GM18499 (cell line): ENCODE measurements around the gene TMEM218.

ENCODE experiments used
- ATAC-seq: cut with Tn5 transposase; IDR thresholded peaks from one replicate; pipeline ENCODE4 v1.9.1; 2021; ENCODE audit warnings: moderate number of reproducible peaks; ENCODE audit not compliant: insufficient read depth, unreplicated experiment

Gene TMEM218

DNA sequence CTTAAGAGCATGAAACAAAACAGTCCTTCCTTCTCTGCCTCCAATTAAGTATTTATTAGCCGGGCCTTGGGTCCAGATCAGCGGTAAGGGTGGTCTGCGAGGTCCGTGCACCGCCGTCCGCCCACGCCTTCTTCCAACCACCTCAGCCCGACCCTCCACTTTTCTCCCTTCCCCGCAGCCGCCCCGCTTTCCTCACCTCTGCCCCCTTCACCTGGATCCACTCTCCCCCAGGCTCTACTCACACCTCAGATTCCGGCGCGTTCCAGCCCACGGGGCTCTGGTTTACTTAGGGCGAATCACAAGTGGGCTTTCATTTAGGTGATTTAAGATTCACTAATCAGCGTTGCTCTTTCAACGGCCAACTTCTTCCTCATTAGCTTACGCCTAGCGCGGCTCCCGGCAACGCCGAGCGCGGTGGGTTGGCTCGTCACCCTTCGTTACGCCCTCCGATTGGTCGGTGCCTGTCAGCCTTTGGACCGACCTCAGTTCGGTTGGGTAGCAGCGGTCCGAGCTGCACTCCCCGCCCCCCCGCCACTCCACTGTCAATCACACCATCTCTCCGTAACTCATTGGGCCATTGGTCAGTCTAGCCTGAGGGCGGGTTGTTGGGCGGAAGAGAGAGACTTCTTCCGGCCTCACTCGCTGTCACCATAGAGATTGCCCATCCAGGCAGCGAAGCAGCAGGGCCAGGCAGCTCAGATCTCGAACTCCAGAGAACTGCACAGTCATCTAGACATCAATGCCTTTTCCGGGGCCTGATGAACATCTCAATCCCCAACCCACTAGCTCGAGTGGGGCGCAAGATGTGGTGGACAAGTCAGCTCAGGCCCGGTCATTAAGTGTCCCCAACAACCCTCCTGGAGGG lies at the start of gene TMEM218:
Gene TMEM218 (minus strand): TSS at position 284 of the 865 bp plus-strand sequence. CDS start 9,385 bp downstream, outside the sequence.
- ATAC-seq = peak; percentile 97

DNA sequence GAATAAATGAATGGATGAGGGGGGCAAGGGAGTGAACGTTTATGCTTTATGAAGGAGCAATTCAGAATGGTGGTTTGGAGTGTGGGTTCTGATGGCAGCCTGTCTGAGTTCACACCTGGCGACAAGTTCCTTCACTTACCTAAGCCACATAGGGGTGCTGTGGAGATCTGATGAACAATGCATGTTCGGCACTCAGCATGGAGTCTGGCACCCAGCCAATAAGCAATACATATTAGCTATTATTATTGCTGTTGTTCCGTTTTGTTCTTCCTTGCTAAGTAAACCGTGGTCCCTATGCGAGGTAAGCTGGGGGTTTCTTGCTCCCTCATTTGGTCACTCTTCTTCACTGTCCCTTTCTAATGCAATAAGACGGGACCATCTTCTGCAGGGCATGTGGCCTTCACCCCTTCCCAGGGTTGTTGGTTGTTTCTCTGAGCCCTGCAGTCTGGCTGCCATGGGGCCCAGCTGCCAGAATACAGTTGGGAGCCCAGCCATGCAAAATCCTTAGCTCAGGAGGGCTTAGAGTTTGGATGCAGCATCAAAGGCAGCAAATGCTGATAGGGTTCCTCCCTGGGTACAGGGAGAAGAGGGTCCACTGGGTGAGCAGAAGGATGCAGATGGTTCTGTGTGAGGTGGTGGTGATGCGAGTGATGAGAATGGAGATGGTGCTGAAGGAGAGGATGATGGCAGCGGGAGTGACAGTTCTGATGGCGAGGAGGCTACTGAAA lies 46.7 kb upstream of the TMEM218 start:
- no peak for ATAC-seq

DNA sequence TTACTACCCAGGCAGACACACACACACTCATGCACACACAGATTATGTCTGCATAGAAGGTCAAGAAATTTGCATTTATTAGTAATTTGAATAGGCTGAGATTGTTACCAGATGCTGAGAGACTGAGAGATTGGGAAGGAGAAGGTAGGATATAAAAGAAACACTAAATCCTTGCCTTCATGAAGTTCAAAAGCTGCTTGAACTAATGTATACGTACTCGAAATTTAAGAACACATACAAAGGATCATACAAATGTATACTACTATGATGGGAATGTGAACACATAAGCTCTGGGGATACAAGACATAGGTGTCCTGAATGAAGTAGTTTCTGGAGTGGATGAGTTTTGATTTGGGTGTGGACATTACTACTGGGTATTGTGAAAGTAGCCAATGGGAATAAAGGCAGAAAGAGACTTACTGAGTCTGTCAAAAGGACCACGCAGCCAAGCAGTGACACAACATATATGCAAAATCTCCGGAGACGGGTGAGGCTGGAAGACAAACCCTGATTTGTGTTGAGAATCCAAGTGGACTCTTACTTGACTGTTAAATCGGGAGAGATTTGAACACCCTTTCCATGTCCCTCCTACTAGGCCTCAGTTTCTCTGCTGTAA lies 45.8 kb upstream of the TMEM218 start:
- no peak for ATAC-seq

DNA sequence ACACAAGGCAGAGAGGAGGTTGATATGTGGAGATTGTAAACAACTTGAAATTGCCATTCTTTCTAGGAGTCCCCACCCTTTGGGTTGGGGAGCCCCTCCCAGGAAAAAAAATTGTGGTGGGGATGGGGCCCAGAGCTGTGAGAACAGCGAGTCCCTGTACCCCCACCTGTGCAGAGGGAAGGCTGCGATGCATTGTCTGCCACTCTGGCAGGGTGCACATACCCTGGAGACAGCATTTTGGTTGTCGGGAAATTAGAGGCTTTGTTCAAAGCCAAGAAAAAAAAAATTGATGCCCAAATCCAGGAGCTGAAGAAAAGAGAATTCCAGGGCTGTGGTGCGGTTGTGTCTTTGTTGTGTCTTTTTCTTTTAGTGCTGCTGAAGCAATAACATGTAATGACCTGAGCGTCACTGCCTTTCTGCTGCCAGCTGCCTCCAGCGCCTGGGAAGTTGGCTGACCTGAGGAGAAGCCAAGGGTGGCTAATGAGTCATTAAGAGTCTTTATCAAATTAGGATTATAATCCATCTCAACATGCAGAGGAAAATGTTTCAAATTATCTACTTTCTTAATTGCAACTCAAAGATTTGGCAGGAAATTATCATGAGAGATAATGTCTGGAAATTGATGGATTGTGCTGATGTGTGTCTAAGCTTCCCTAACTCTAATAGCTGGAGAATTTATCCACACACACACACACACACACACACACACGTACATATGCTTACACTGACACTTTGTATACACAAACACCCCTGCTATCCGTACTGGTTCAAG lies 45.1 kb upstream of the TMEM218 start:
- no peak for ATAC-seq

DNA sequence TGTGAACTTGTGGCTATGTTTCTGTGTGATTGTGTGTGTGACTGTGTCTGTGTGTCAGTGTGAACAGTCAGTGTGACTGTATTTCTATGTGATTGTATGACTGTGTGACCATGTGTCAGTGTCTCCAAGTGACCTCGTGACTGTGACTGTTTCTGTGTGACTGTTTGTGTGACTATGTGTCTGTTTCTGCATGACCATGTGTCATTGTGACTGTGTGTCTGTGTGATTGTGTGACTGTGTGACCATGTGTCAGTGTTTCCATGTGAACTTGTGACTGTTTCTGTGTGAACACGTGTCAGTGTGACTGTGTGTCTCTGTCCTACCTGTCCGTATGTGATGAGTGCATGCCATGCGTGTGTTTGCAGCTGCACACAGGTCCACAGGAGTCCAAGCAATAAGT lies 44.3 kb upstream of the TMEM218 start:
- ATAC-seq = no peak

DNA sequence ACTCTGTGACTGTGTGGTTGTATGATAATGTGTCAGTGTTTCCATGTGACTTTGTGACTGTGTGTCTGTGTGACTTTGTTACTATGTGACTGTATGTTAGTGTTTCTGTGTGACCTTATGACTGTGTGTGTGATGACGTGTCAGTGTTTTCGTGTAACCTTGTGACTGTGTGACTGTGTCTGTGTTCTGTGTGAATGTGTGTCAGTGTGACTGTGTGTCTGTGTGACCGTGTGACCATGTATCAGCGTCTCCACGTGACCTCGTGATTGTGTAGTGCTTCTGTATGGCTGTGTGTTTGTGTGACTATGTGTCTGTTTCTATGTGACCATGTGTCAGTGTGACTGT lies 43.6 kb upstream of the TMEM218 start:
- no peak for ATAC-seq

DNA sequence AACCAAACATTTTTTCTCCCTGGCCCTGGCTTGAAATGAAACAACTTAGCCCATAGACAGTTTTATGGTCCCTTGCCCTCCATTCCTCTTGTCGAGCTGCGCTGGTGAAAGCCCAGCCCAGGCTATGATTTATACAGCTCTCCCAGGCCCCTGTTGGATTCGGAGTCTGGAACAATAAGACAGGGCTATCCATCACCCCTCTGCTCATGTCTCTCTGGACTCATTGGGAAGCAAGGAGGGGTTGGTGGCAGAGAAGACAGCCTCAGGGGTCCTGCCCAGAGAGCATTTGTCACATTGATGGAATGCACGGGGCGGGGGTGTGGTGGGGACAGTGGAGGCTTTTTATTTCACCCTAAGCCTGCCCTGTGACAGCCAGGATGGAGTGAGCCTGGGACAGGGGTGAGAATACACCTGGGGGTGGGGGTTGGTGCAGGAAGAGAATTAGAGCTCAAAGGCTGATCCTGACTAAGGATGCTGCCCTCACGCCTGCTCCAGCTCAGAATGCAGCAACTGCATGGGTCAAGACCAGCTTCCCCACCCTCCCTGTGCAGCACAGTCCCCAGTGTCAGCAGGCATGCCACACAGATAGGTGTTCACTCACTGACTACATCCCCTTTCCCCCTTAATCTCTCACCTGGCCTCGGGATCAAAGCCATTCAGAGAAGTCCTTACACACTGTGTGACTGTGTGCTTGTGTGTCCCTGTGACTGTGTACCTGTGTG lies 43.1 kb upstream of the TMEM218 start:
- no peak for ATAC-seq

DNA sequence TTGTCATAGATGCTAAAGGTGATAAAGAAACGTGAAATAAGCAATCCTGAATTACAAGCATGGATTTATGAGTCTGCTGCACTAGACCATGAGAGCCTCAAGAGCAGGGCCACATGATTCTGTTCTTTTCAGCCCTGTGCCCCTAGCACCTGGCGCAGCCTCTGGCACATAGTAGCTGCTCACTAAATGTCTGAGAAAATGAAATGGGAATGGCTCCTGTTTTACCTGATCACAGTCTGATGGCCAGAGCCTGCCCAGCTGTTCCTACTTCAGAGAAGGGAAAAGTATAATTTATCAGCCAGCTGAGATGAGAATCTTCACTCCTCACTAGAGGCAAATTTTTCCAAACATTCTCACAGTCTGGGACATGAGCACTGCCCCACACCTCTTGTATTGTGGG lies 42.4 kb upstream of the TMEM218 start:
- ATAC-seq = no peak

DNA sequence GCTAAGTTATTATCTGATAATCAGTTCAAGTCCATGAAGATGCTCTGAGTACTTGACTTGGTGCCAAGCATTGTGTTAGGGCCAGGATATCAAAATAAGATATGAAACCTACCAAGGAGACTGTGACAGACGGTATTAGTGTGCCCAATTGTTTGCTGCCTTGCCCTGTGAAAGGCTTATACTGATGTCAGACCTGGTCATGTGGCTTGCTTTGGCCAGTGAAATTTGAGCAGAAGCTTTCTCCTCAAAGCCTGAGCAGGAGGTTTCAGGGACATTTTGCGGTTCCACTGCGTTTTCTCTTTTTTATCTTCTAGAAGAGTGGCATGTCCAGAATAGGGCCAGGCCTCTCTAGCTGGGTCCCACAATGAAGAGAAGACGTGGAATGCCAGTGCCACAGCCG lies 37.3 kb upstream of the TMEM218 start:
- no peak for ATAC-seq

DNA sequence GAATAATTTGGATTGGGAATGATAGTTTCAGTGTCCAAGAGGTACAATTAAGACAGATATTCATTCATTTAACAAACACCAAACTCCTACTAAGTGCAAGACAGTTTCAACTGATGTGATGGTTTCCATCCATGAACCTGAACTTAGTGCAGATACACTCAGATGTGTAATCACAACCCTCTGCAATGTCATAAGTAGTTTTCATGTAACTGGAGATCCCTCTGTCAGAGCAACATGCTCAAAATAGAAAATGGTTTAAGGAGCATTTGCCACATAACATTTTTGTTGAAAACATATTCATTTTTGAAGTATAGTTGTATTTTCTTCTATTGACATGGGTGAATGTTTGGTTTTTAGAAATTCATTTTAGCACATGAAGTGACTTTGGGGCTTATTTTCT lies 36.6 kb upstream of the TMEM218 start:
- ATAC-seq = no peak

DNA sequence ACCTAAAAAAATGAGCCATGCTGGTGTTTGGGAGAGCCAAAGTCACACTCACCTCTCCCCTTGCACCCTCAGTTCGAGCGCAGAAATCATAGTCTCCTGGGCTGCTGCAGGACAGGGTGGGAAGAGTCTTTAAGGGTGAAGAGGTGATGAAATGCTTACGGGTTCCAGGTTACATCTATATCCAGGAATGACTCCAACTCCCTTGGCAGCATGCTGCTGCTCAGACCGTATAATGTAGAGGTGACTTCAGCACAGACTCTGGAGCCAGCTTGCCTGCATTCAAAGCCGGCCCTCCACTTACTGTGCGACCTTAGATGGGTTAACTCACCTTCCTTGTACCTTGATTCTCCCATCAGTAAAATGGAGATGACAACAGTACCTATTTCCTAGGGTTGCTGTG lies 35.9 kb upstream of the TMEM218 start:
- ATAC-seq = no peak

DNA sequence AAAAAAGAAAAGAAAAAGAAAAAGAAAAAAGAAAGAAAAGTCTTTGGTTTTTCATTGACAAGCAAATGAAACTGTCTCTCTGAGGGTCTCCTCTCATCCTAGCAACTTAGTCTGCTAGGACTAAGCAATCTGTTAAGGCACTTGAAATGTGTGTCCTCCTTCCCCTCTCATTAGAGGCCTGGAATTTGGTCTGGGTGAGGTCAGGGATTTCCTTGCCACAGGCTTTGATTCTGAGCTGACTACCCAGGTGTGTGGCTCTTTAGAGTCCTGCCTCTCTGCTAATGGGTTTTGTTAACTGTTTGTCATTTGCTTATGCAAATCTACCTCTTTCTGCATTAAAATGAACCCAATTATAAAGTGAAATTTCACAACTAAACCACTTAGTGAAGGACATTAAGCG lies 34.8 kb upstream of the TMEM218 start:
- ATAC-seq = no peak

DNA sequence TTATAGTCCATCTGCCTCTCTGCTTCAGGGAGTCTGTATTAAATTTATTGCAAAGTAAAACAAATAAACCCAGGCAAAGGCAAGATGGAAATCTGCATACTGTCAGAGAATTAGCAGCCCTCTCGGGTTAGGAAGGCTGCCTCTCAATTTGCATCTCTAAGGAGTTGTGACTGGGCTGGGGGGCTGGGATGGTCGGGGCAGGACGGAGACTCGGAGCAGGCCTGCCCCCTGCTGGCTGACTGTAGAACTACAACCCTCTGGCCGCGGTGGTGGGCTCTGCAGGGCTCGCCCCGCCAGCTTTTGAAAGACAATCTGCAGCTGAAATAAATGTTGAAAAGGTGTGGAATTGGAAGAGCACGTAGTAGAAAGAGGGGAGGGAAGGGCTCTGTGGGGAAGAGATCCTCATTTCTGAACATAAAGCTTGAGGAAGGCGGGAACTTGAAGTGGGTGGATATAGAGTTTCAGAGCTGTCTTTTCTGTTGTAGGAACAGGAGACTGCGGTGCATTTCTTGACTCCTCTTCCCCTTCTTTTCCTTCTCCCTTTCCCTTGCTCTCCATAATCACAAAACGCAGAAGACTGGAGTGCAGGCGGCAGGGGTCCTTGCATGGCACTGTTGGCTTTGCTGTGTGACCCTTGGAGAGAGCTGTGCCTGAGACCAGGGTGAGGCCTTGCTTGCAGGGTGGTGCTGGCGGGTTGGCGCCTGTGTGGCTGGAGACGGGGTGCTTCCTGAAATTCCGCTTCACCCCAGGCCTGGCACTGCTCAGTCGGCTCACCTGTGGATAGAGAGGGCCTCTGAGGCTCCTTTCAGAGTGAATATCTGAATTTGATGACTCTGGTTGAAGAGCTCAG lies 30.5 kb upstream of the TMEM218 start:
- no peak for ATAC-seq

DNA sequence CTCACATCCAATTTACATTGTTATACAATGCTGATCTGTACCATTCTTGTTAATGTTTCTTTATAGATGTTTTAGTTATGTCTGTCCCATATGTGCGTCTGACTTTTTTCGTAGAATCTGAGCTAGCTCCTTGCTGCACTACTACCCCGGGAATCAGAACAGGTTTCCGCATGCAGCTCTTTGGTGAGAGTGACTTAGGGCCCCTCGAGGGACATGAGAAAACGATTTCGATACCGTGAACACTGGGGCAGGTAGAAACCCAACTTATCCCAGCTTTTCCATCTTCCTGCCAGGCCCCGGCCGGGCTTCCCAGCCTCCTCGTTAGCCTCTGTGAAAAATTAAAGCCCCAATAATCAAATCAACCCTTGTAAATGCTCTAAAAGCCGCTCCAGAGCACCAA lies 29.8 kb upstream of the TMEM218 start:
- no peak for ATAC-seq

DNA sequence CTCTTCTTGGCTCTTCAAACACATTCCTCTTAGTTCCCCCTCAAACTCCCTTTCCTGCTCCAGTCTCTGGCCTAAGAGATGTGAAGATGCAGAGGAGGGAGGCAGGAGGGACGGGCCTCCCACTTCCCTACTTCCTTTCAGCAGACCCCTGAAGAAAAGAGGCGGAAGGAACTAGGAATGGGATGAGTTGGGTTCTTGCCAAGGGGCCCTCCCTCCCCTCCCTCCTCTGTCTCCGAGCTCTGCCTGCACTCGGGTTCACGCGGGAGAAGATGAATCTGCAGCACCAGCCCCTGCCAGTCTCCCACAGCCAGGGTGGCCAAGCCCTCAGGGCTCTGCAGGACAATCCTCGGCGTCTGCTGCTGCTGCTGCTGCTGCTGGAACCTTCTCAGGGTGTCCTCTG lies 28.8 kb upstream of the TMEM218 start:
- ATAC-seq = no peak

DNA sequence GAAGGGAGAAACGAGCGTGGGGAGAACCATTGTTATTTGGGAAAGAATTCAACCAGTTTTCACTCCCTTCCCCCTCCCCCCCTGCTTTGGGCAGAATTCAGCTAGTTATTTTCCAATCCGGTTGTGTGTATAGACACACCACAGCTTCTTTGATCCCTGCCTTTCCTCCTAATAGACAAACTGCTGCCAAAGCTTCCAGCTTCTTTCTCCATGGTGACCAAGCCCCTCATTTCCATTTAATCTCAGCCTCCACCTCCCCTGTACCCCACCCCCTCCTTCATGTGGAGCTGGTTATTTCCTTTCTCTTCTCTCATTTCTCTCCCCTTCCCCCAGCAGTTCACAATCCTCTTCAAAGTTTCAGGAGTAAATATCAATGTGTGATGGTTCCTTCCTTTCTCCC lies 28.4 kb upstream of the TMEM218 start:
- no peak for ATAC-seq

DNA sequence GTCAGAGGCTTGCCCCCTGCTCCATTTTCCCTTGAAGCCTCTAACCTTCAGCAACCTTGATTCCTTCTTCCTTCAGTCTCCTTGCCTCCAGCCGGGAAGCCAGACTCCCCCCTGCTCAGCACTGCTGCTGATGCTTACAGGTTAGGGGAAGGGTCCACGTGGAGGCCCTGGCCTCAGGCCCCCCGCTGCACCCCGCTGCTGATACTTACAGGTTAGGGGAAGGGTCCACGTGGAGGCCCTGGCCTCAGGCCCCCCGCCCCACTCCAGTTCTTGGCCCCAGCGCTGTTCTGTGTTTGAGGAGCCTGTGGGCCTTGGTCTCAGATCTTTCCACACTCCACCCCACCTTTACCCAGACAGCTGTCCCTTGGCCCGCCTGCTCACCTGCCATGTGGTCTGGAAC lies 27.5 kb upstream of the TMEM218 start:
- no peak for ATAC-seq

DNA sequence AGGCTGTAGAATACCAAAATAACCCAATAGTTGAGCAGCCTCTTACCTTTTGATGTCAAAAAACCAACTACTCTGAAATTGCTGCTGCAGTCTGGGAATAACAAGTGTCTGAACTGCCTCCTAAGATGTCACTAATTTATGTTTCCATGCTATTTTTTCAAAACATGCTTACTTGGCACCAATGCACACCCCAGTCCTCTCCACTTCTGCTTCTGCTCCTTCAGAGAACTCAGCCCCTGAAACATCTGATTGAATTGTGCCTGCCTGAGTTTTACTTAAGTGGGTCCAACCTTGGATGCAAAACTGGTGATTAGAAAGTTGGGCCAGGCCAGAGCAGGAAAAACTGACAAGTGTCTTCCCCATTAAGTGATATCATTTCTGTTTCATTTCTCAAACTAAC lies 24.6 kb upstream of the TMEM218 start:
- ATAC-seq = no peak

DNA sequence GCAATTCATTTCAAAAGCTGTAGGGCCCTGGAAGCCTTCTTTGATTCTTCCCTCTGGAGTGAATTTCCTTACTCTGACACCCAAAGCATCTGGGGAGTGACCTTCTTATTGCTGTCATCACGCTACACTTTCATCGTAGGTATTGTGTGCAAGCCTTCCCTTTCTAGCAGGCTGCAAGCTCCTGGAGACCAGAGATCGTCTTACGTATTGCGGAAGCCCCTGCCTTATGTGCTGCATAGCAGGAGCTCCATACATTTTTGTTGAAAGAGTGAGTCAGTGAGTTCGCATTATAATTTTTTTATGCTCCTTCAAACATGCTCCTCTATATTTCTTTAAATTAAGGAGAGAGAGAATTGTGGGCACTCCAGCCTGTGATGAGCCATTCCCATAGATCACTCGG lies 21.2 kb upstream of the TMEM218 start:
- ATAC-seq = no peak
